PFSK-1 (cell line): ENCODE data around the gene DYNLL1.

ENCODE experiments used
- FOXP2 ChIP-seq: optimal IDR thresholded peaks from 2 replicates; pipeline ENCODE3; 2011; ENCODE audit warnings: borderline replicate concordance, control low read depth, inconsistent platforms; ENCODE audit not compliant: insufficient read depth; ENCODE audit errors: extremely low read length, extremely low read depth
- POLR2AphosphoS5 ChIP-seq: IDR thresholded peaks from 2 replicates; pipeline ENCODE4 v1.6.1; 2012; ENCODE audit warnings: low read depth, mild to moderate bottlenecking, control low read depth, low read length, moderate library complexity
- REST ChIP-seq, 2 experiments: IDR thresholded peaks; 2 replicates each; pipeline versions ENCODE4 v1.6.1 to v1.8.0; 2011 to 2012; ENCODE audit warnings: low read depth in 2 of 2, low read length in 2 of 2, control low read depth in 1 of 2, inconsistent platforms in 1 of 2, mild to moderate bottlenecking in 1 of 2, moderate library complexity in 1 of 2; ENCODE audit not compliant: insufficient read depth in 1 of 2
- SIN3A ChIP-seq: IDR thresholded peaks from 2 replicates; pipeline ENCODE4 v1.6.1; 2012; ENCODE audit warnings: mild to moderate bottlenecking, low read length, moderate library complexity, borderline replicate concordance; ENCODE audit not compliant: insufficient read depth
- TAF1 ChIP-seq: IDR thresholded peaks from 2 replicates; pipeline ENCODE4 v1.6.1; 2012; ENCODE audit warnings: low read length, control low read depth, borderline replicate concordance; ENCODE audit not compliant: insufficient read depth

DYNLL1 gene

GRCh38 chr12:120485961-120486881 is 9.7 kb upstream of the DYNLL1 start:
- TF ChIP-seq FOXP2, result no peak
- TF ChIP-seq TAF1, result no peak
- no peak for TF ChIP-seq REST (IDR thresholded peaks at IDR 0.05; ENCODE audit: insufficient read depth in 1 of 2, low read depth in 2 of 2, low read length in 2 of 2)
- no peak for TF ChIP-seq SIN3A
- TF ChIP-seq POLR2AphosphoS5, result no peak

GRCh38 chr12:120488057-120488640 is 7.8 kb upstream of the DYNLL1 start:
- no peak for TF ChIP-seq SIN3A
- no peak for TF ChIP-seq POLR2AphosphoS5
- TF ChIP-seq TAF1, result no peak
- no peak for TF ChIP-seq REST (IDR thresholded peaks at IDR 0.05; ENCODE audit: insufficient read depth in 1 of 2, low read depth in 2 of 2, low read length in 2 of 2)
- TF ChIP-seq FOXP2, result no peak

GRCh38 chr12:120489018-120489417 is 6.9 kb upstream of the DYNLL1 start:
- no peak for TF ChIP-seq TAF1
- no peak for TF ChIP-seq POLR2AphosphoS5
- no peak for TF ChIP-seq SIN3A
- no peak for TF ChIP-seq FOXP2
- no peak for TF ChIP-seq REST (IDR thresholded peaks at IDR 0.05; ENCODE audit: insufficient read depth in 1 of 2, low read depth in 2 of 2, low read length in 2 of 2)

GRCh38 chr12:120490325-120490724 is 5.6 kb upstream of the DYNLL1 start:
- no peak for TF ChIP-seq REST (IDR thresholded peaks at IDR 0.05; ENCODE audit: insufficient read depth in 1 of 2, low read depth in 2 of 2, low read length in 2 of 2)
- TF ChIP-seq SIN3A, result no peak
- no peak for TF ChIP-seq TAF1
- no peak for TF ChIP-seq POLR2AphosphoS5
- TF ChIP-seq FOXP2, result no peak
